H9 (cell line): ENCODE results near the gene F8. TPM values are rescaled to one million over a fixed set of nuclear protein-coding genes. Genes with fewer than 3 reads are reported as not detected.

ENCODE experiments used
- DNase-seq: peaks from one replicate; pipeline ENCODE4 v3.0.0-alpha.2; 2017
- H2AFZ ChIP-seq: one replicate; pipeline ENCODE4 v1.6.1; 2013; ENCODE audit warnings: mild to moderate bottlenecking, low read length, control low read depth, moderate library complexity
- H2AK5ac ChIP-seq: 2 replicates; pipeline ENCODE4 v1.6.1; 2013; ENCODE audit warnings: low read length, control low read depth, mixed read lengths; ENCODE audit not compliant: insufficient read length
- H2BK120ac ChIP-seq: one replicate; pipeline ENCODE4 v1.6.1; 2013; ENCODE audit warnings: low read depth, mild to moderate bottlenecking, low read length, control low read depth, inconsistent platforms; ENCODE audit not compliant: poor library complexity, severe bottlenecking
- H2BK12ac ChIP-seq: 2 replicates; pipeline ENCODE4 v1.6.1; 2013; ENCODE audit warnings: low read length, control low read depth, mixed read lengths, low read depth; ENCODE audit not compliant: insufficient read length
- H2BK15ac ChIP-seq: 2 replicates; pipeline ENCODE4 v1.6.1; 2013; ENCODE audit warnings: low read depth, low read length, control low read depth
- H2BK20ac ChIP-seq: one replicate; pipeline ENCODE4 v1.6.1; 2013; ENCODE audit warnings: low read depth, mild to moderate bottlenecking, low read length, control low read depth, inconsistent platforms; ENCODE audit not compliant: poor library complexity, severe bottlenecking
- H2BK5ac ChIP-seq: 2 replicates; pipeline ENCODE4 v1.6.1; 2013; ENCODE audit warnings: low read length, control low read depth, mixed read lengths; ENCODE audit not compliant: insufficient read length
- H3K14ac ChIP-seq: 2 replicates; pipeline ENCODE4 v1.6.1; 2013; ENCODE audit warnings: low read length, control low read depth; ENCODE audit not compliant: insufficient read depth
- H3K18ac ChIP-seq: 2 replicates; pipeline ENCODE4 v1.6.1; 2013; ENCODE audit warnings: low read depth, mild to moderate bottlenecking, mixed read lengths, low read length, control low read depth; ENCODE audit not compliant: insufficient read length
- H3K23ac ChIP-seq: 2 replicates; pipeline ENCODE4 v1.6.1; 2013; ENCODE audit warnings: low read length, control low read depth, mixed read lengths, low read depth; ENCODE audit not compliant: insufficient read length
- H3K23me2 ChIP-seq: 2 replicates; pipeline ENCODE4 v1.6.1; 2013; ENCODE audit warnings: low read depth, mild to moderate bottlenecking, mixed read lengths, low read length, control low read depth; ENCODE audit not compliant: insufficient read length, poor library complexity, severe bottlenecking
- H3K27ac ChIP-seq: 2 replicates; pipeline ENCODE4 v1.5.1; 2013; ENCODE audit warnings: low read length, control low read depth, mixed read lengths, low read depth; ENCODE audit not compliant: insufficient read length
- H3K27me3 ChIP-seq: 2 replicates; pipeline ENCODE4 v1.6.1; 2013; ENCODE audit warnings: low read length, control low read depth, inconsistent platforms; ENCODE audit not compliant: insufficient read depth
- H3K4ac ChIP-seq: 2 replicates; pipeline ENCODE4 v1.6.1; 2013; ENCODE audit warnings: low read depth, mild to moderate bottlenecking, control low read depth, inconsistent platforms, low read length, moderate library complexity
- H3K4me1 ChIP-seq: 2 replicates; pipeline ENCODE4 v1.6.1; 2013; ENCODE audit warnings: low read length, control low read depth, inconsistent platforms; ENCODE audit not compliant: insufficient read depth
- H3K4me2 ChIP-seq: 2 replicates; pipeline ENCODE4 v1.6.1; 2013; ENCODE audit warnings: low read length, control low read depth, mixed read lengths; ENCODE audit not compliant: insufficient read length, insufficient read depth
- H3K56ac ChIP-seq: 2 replicates; pipeline ENCODE4 v1.6.1; 2013; ENCODE audit warnings: low read depth, mild to moderate bottlenecking, mixed read lengths, low read length, control low read depth; ENCODE audit not compliant: insufficient read length
- H3K79me1 ChIP-seq: 2 replicates; pipeline ENCODE4 v1.6.1; 2013; ENCODE audit warnings: low read depth, mild to moderate bottlenecking, moderate library complexity, low read length, control low read depth, inconsistent platforms; ENCODE audit not compliant: insufficient read depth, poor library complexity, severe bottlenecking
- H3K79me2 ChIP-seq: 2 replicates; pipeline ENCODE4 v1.6.1; 2013; ENCODE audit warnings: low read length, control low read depth, inconsistent platforms; ENCODE audit not compliant: insufficient read depth
- H3K9ac ChIP-seq: 2 replicates; pipeline ENCODE4 v1.6.1; 2013; ENCODE audit warnings: low read length, control low read depth, mixed read lengths; ENCODE audit not compliant: insufficient read length; ENCODE audit errors: extremely low read depth
- H3K9me3 ChIP-seq: one replicate; pipeline ENCODE4 v1.6.1; 2013; ENCODE audit warnings: low read depth, low read length, inconsistent platforms; ENCODE audit not compliant: control insufficient read depth
- H3T11ph ChIP-seq: one replicate; pipeline ENCODE4 v1.6.1; 2013; ENCODE audit warnings: mild to moderate bottlenecking, low read length, control low read depth, inconsistent platforms
- H4K20me1 ChIP-seq: one replicate; pipeline ENCODE4 v1.6.1; 2013; ENCODE audit not compliant: control insufficient read depth, insufficient read length, insufficient read depth
- H4K5ac ChIP-seq: 2 replicates; pipeline ENCODE4 v1.6.1; 2013; ENCODE audit warnings: low read depth, mild to moderate bottlenecking, mixed read lengths, low read length, control low read depth; ENCODE audit not compliant: insufficient read length
- H4K8ac ChIP-seq: replicated peaks from 2 replicates; pipeline ENCODE4 v1.6.1; 2013; ENCODE audit warnings: low read length, control low read depth, mixed read lengths, low read depth; ENCODE audit not compliant: insufficient read length
- H4K91ac ChIP-seq: 2 replicates; pipeline ENCODE4 v1.6.1; 2013; ENCODE audit warnings: low read depth, mild to moderate bottlenecking, moderate library complexity, mixed read lengths, low read length, control low read depth; ENCODE audit not compliant: insufficient read length
- H3K27ac Mint-ChIP-seq, 3 experiments: 2 replicates in 2 of 3; 3 replicates in 1 of 3; pipeline ENCODE4 v1.8.0; 2020 to 2021; ENCODE audit warnings: mixed read lengths in 3 of 3, mild to moderate bottlenecking in 1 of 3, moderate library complexity in 1 of 3
- H3K27me3 Mint-ChIP-seq: 2 replicates; pipeline ENCODE4 v1.8.0; 2021; ENCODE audit warnings: low read depth, mild to moderate bottlenecking, moderate library complexity, mixed read lengths
- H3K36me3 Mint-ChIP-seq, 3 experiments: 2 replicates in 2 of 3; 3 replicates in 1 of 3; pipeline ENCODE4 v1.8.0; 2020 to 2021; ENCODE audit warnings: low read depth in 3 of 3, mixed read lengths in 3 of 3; ENCODE audit not compliant: insufficient read depth in 1 of 3
- H3K4me1 Mint-ChIP-seq, 2 experiments: 2 replicates each; pipeline ENCODE4 v1.8.0; 2020; ENCODE audit warnings: mixed read lengths in 2 of 2
- H3K4me3 Mint-ChIP-seq, 2 experiments: 2 replicates in 1 of 2; 3 replicates in 1 of 2; pipeline ENCODE4 v1.8.0; 2020 to 2021; ENCODE audit warnings: mild to moderate bottlenecking in 2 of 2, mixed read lengths in 2 of 2, moderate library complexity in 1 of 2
- H3K9me3 Mint-ChIP-seq, 2 experiments: 2 replicates in 1 of 2; 3 replicates in 1 of 2; pipeline ENCODE4 v1.8.0; 2020; ENCODE audit warnings: mild to moderate bottlenecking in 2 of 2, mixed read lengths in 2 of 2, moderate library complexity in 1 of 2
- WGBS: extraction: QIAGEN DNeasy Blood & Tissue Kit; methylation state at CpG from one replicate; pipeline ENCODE4 v1.1.7; 2013; ENCODE audit warnings: missing lambda C conversion rate, low lambda C conversion rate, mixed read lengths; ENCODE audit not compliant: insufficient read length; ENCODE audit errors: extremely low coverage; 5-methylcytosine and 5-hydroxymethylcytosine counted together
- total RNA-seq: library from RNA; stranded (reverse); gene quantifications from 2 replicates; pipeline ENCODE4 v1.2.1, GENCODE V29; 2021
- TF ChIP-seq, protein P1 (sequence below): fragments of 200-600 bp; sonication (generic); conservative IDR thresholded peaks from 3 replicates; pipeline ENCODE4 v1.8.0; 2021; ENCODE audit warnings: antibody characterized with exemption, mild to moderate bottlenecking

Gene F8
- total RNA-seq, 1 experiment from 2014 or later, result 3.1 TPM

DNA sequence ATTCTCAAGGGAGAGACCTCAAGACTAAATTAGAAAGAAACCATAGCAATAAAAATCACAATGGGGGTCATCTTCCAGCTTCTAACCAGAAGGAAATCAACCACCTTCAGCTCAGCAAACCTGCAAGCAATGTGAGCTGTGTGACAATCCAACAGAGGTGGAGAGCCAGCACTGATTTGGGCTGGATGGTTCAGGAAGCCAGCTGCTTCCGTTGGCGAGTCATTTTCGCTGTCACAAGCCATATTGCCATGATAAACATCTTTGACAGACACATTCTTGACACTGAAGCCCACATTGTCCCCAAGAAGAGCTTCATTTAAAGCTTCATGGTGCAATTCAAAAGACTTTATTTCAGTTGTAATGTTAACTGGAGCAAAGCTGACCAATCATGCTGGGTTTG lies 113.7 kb downstream of the F8 start:
- Histone ChIP-seq H2AFZ (no peak overlapping the region), H3K14ac (no peak overlapping the region), H3K79me1 (no peaks in the 10 kb centered on the region), H2BK5ac (no peak overlapping the region), H4K5ac (no peak overlapping the region), H3K4me1 (no peaks in the 10 kb centered on the region), H4K8ac (no peak overlapping the region), H3K79me2 (no peaks in the 10 kb centered on the region), H4K91ac (no peak overlapping the region), H3K18ac (no peak overlapping the region), H2BK12ac (no peak overlapping the region), H2BK20ac (no peak overlapping the region), H2AK5ac (no peak overlapping the region), H3K23ac (no peak overlapping the region), H3K4me2 (no peak overlapping the region), H4K20me1 (no peaks in the 10 kb centered on the region), H2BK15ac (no peak overlapping the region), H2BK120ac (no peak overlapping the region), H3K27ac (no peak overlapping the region), H3K9ac (no peak overlapping the region), H3K4ac (no peak overlapping the region), H3K56ac (no peak overlapping the region), H3T11ph (no peak overlapping the region), H3K9me3 (peaks cover 14% of the 10 kb centered on the region), H3K27me3 (no peaks in the 10 kb centered on the region), H3K23me2 (no peaks in the 10 kb centered on the region)
- Mint-ChIP-seq H3K27ac (no peak overlapping the region), H3K4me3 (no peak overlapping the region), H3K27me3 (no peaks in the 10 kb centered on the region; the same call in 1 of the 2 replicates), H3K9me3 (peaks cover 62 to 65% of the 10 kb centered on the region in 2 experiments), H3K4me1 (no peaks in the 10 kb centered on the region), H3K36me3 (peaks cover 5 to 6% (median 6%) of the 10 kb centered on the region in 3 experiments; a peak in 3 of 7 replicates)
- TF ChIP-seq, protein P1, sequence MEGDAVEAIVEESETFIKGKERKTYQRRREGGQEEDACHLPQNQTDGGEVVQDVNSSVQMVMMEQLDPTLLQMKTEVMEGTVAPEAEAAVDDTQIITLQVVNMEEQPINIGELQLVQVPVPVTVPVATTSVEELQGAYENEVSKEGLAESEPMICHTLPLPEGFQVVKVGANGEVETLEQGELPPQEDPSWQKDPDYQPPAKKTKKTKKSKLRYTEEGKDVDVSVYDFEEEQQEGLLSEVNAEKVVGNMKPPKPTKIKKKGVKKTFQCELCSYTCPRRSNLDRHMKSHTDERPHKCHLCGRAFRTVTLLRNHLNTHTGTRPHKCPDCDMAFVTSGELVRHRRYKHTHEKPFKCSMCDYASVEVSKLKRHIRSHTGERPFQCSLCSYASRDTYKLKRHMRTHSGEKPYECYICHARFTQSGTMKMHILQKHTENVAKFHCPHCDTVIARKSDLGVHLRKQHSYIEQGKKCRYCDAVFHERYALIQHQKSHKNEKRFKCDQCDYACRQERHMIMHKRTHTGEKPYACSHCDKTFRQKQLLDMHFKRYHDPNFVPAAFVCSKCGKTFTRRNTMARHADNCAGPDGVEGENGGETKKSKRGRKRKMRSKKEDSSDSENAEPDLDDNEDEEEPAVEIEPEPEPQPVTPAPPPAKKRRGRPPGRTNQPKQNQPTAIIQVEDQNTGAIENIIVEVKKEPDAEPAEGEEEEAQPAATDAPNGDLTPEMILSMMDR, result no peak
- WGBS, result no CpG with 5 or more reads among the region's 3 CpGs
- DNase-seq, result no peak
